Hepatocyte (in vitro differentiated cells): ENCODE measurements around the gene RUSF1. TPM values are rescaled to one million over a fixed set of nuclear protein-coding genes. Genes with fewer than 3 reads are reported as not detected.

Experiments used
- DNase-seq: peaks from one replicate; pipeline ENCODE4 v3.0.0-alpha.2; 2016; ENCODE audit warnings: low spot score
- H2AFZ ChIP-seq: fragments of 200-600 bp; sonication (generic); 2 replicates; pipeline ENCODE4 v1.6.0; 2016; ENCODE audit warnings: antibody characterized with exemption, mild to moderate bottlenecking
- H3K27ac ChIP-seq: fragments of 200-600 bp; sonication (generic); 2 replicates; pipeline ENCODE4 v1.5.1; 2016; ENCODE audit warnings: mild to moderate bottlenecking
- H3K27me3 ChIP-seq: fragments of 200-600 bp; sonication (generic); 2 replicates; pipeline ENCODE4 v1.6.1; 2016
- H3K36me3 ChIP-seq: fragments of 200-600 bp; sonication (generic); replicated peaks from 2 replicates; pipeline ENCODE4 v1.5.1; 2016; ENCODE audit warnings: low read depth; ENCODE audit not compliant: insufficient read depth
- H3K4me1 ChIP-seq: fragments of 200-600 bp; sonication (generic); 2 replicates; pipeline ENCODE4 v1.5.1; 2016; ENCODE audit warnings: mild to moderate bottlenecking, moderate library complexity; ENCODE audit not compliant: insufficient read depth
- H3K4me2 ChIP-seq: fragments of 200-600 bp; sonication (generic); 2 replicates; pipeline ENCODE4 v1.6.0; 2016
- H3K4me3 ChIP-seq: fragments of 200-600 bp; sonication (generic); 2 replicates; pipeline ENCODE4 v1.5.1; 2016; ENCODE audit warnings: mild to moderate bottlenecking
- H3K79me2 ChIP-seq: fragments of 200-600 bp; sonication (generic); 2 replicates; pipeline ENCODE4 v1.6.0; 2017; ENCODE audit warnings: mild to moderate bottlenecking
- H3K9me2 ChIP-seq: fragments of 200-600 bp; sonication (generic); replicated peaks from 2 replicates; pipeline ENCODE4 v1.6.0; 2017; ENCODE audit warnings: mild to moderate bottlenecking; ENCODE audit not compliant: insufficient read depth
- H3K9me3 ChIP-seq: fragments of 200-600 bp; sonication (generic); 2 replicates; pipeline ENCODE4 v1.5.1; 2016; ENCODE audit warnings: low read depth, mild to moderate bottlenecking
- H4K20me1 ChIP-seq: fragments of 200-600 bp; sonication (generic); 2 replicates; pipeline ENCODE4 v1.6.0; 2016; ENCODE audit warnings: mild to moderate bottlenecking; ENCODE audit not compliant: insufficient read depth, poor library complexity, severe bottlenecking
- CTCF ChIP-seq: fragments of 200-600 bp; sonication (generic); IDR thresholded peaks from 2 replicates; pipeline ENCODE4 v1.5.1; 2016; ENCODE audit warnings: antibody characterized with exemption, mild to moderate bottlenecking; ENCODE audit not compliant: poor library complexity
- EZH2 ChIP-seq: fragments of 200-600 bp; sonication (generic); IDR thresholded peaks from 2 replicates; pipeline ENCODE4 v1.6.1; 2016; ENCODE audit warnings: antibody characterized with exemption, mild to moderate bottlenecking, borderline replicate concordance
- EZH2phosphoT487 ChIP-seq: fragments of 200-600 bp; sonication (generic); IDR thresholded peaks from one replicate; pipeline ENCODE4 v1.6.1; 2018; ENCODE audit warnings: antibody characterized with exemption, mild to moderate bottlenecking, low read depth, moderate library complexity; ENCODE audit not compliant: unreplicated experiment, severe bottlenecking
- WGBS: methylation state at CpG from one replicate; pipeline ENCODE4 v1.1.6; 2016; ENCODE audit warnings: low lambda C conversion rate; ENCODE audit errors: missing lambda C conversion rate; 5-methylcytosine and 5-hydroxymethylcytosine counted together
- polyA plus RNA-seq: library from polyadenylated mRNA; unstranded; fragments of >200 nt; fragmentation: Nextera tagmentation; extraction: Ambion mirVana; gene quantifications from 2 replicates; pipeline ENCODE4 v1.2.1, GENCODE V29; 2016
- total RNA-seq: library from RNA; depleted of rRNA; stranded (reverse); fragments of >200 nt; gene quantifications from 2 replicates; pipeline ENCODE4 v1.2.3, GENCODE V29; 2014

Gene RUSF1
- total and polyA plus RNA-seq, 2 experiments from 2014 or later, result 56.6 to 77.2 TPM

GRCh38 chr16:31479751-31480150 lies 28.4 kb downstream of the RUSF1 start:
- Histone ChIP-seq H3K27me3 (no peaks in the 10 kb centered on the region), H3K79me2 (no peaks in the 10 kb centered on the region), H3K9me2 (no peaks in the 10 kb centered on the region), H3K36me3 (no peaks in the 10 kb centered on the region), H3K4me3 (no peak overlapping the region), H3K4me2 (no peak overlapping the region), H2AFZ (no peak overlapping the region), H4K20me1 (no peaks in the 10 kb centered on the region), H3K4me1 (peaks cover 12% of the 10 kb centered on the region), H3K27ac (no peak overlapping the region), H3K9me3 (no peaks in the 10 kb centered on the region)
- DNase-seq, result no peak
- TF ChIP-seq EZH2 (no peak), EZH2phosphoT487 (no peak), CTCF (no peak)
- WGBS, result 98% methylated on average over 9 of the region's 9 CpGs

GRCh38 chr16:31478956-31479355 lies 29.2 kb downstream of the RUSF1 start:
- H3K4me1 ChIP-seq, result peaks cover 9% of the 10 kb centered on the region
- H3K4me3 ChIP-seq, result no peak overlapping the region
- H3K36me3 ChIP-seq, result no peaks in the 10 kb centered on the region
- DNase-seq, result no peak
- no peak overlapping the region for H3K27ac ChIP-seq
- 79% methylated on average over 3 of the region's 3 CpGs for WGBS
- H3K9me2 ChIP-seq, result no peaks in the 10 kb centered on the region
- TF ChIP-seq EZH2, result no peak
- TF ChIP-seq CTCF, result no peak
- TF ChIP-seq EZH2phosphoT487, result no peak
- no peaks in the 10 kb centered on the region for H3K27me3 ChIP-seq
- H3K4me2 ChIP-seq, result no peak overlapping the region
- H3K79me2 ChIP-seq, result no peaks in the 10 kb centered on the region
- H3K9me3 ChIP-seq, result no peaks in the 10 kb centered on the region
- H2AFZ ChIP-seq, result no peak overlapping the region
- H4K20me1 ChIP-seq, result no peaks in the 10 kb centered on the region

- peaks cover 9% of the 10 kb centered on the region for H3K4me1 ChIP-seq
- no peaks in the 10 kb centered on the region for H3K27me3 ChIP-seq
- no peaks in the 10 kb centered on the region for H3K9me2 ChIP-seq
- peak overlapping the region; percentile 95 for H3K27ac ChIP-seq
- H3K79me2 ChIP-seq, result no peaks in the 10 kb centered on the region
- TF ChIP-seq CTCF, result peak; percentile 19
- no peak for TF ChIP-seq EZH2
- H4K20me1 ChIP-seq, result no peaks in the 10 kb centered on the region
- H3K4me3 ChIP-seq, result no peak overlapping the region
- no peaks in the 10 kb centered on the region for H3K36me3 ChIP-seq
- peak overlapping the region; percentile 50 for H2AFZ ChIP-seq
- no peaks in the 10 kb centered on the region for H3K9me3 ChIP-seq
- DNase-seq, result peak; percentile 85
- WGBS, result 28% methylated on average over 58 of the region's 67 CpGs
- peak overlapping the region; percentile 94 for H3K4me2 ChIP-seq
Measured at GRCh38 chr16:31477220-31478216, 30.7 kb downstream of the RUSF1 start.
